Measurements from ENCODE around the gene IL4. TPM values are rescaled to one million over a fixed set of nuclear protein-coding genes. Genes with fewer than 3 reads are reported as not detected.

The IL4 gene
- total and polyA plus RNA-seq, 11 donors: not detected

DNA sequence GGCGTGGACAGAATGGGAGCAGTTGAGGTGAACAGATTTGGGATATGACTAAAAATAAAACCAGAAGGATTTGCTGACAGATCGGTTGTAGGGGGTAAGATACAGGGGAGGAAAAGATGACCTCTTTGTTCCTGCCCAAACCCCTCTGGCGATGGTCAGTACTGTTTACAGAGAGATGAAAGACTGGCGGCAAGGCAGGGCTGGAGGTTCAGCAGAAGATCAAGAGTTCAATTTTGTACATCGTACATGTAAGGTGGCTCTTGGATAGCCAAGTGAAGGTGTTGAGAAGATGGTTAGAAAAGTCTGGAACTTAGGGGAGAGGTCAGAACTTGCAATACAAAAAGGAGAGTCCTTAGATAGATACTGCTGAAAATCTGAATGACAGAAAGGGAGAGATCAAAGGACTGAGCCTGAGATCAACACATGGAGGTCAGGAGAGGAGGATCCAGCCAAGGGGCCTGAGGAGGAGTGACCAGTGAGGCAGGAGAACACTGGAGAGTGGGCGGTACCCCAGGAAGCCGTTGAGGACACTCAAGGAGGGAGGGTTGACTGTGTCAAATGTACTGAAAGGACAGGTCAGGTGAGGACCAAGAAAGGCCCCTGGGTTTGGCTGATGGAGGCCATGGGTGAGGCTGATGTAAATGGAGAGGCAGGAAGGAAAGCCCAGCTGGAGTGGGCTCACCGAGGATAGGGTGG is 7.1 kb downstream of the IL4 start:
- DNase-seq (no peak), ATAC-seq (no peak)
- H3K36me3 ChIP-seq: no peaks in the 10 kb centered on the region
- H3K4me3 ChIP-seq: no peak overlapping the region
- H3K4me1 ChIP-seq: peaks cover 0 to 4% (median 0%) of the 10 kb centered on the region in 12 donors
- no peaks in the 10 kb centered on the region for H3K9me3 ChIP-seq
- H3K27me3 ChIP-seq: no peaks in the 10 kb centered on the region
- intact Hi-C loops (cut with DNase I): no loop called here
- TF ChIP-seq, protein P1, sequence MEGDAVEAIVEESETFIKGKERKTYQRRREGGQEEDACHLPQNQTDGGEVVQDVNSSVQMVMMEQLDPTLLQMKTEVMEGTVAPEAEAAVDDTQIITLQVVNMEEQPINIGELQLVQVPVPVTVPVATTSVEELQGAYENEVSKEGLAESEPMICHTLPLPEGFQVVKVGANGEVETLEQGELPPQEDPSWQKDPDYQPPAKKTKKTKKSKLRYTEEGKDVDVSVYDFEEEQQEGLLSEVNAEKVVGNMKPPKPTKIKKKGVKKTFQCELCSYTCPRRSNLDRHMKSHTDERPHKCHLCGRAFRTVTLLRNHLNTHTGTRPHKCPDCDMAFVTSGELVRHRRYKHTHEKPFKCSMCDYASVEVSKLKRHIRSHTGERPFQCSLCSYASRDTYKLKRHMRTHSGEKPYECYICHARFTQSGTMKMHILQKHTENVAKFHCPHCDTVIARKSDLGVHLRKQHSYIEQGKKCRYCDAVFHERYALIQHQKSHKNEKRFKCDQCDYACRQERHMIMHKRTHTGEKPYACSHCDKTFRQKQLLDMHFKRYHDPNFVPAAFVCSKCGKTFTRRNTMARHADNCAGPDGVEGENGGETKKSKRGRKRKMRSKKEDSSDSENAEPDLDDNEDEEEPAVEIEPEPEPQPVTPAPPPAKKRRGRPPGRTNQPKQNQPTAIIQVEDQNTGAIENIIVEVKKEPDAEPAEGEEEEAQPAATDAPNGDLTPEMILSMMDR (IDR thresholded peaks at IDR 0.05): no peak
- no peak for TF ChIP-seq POLR2A (IDR thresholded peaks at IDR 0.05)
- no peak overlapping the region for H3K27ac ChIP-seq
- 84 to 95% (median 88%) methylated on average over 7 to 8 of the region's 8 CpGs for WGBS, 4 donors

DNA sequence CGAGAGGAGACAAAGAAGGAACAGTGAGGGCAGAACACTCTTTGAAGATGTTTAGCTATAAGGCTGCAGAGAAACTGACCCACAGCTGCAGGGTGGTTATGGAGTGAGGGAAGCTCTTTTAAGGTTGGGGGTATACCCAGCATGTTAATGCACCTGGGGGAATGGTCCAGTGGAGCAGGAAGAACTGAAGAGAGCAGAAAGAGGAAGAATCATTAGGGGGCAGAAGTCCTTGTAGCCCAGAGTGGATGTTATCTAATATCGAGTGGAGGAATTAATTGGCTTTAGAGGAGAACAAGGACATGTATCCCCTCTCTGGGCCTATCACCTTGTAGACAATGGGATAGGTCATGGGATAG is 7.7 kb downstream of the IL4 start:
- Histone ChIP-seq H3K4me3 (no peak overlapping the region), H3K27me3 (no peaks in the 10 kb centered on the region), H3K4me1 (peaks cover 0 to 4% (median 0%) of the 10 kb centered on the region in 12 donors), H3K9me3 (no peaks in the 10 kb centered on the region), H3K36me3 (no peaks in the 10 kb centered on the region), H3K27ac (no peak overlapping the region)
- no peak for DNase-seq
- 82 to 90% (median 84%) methylated on average over 2 of the region's 2 CpGs for WGBS, 4 donors
- ATAC-seq: no peak
- TF ChIP-seq POLR2A (IDR thresholded peaks at IDR 0.05): no peak
- TF ChIP-seq, protein P1 (IDR thresholded peaks at IDR 0.05): no peak
- intact Hi-C loops (cut with DNase I): no loop called here

DNA sequence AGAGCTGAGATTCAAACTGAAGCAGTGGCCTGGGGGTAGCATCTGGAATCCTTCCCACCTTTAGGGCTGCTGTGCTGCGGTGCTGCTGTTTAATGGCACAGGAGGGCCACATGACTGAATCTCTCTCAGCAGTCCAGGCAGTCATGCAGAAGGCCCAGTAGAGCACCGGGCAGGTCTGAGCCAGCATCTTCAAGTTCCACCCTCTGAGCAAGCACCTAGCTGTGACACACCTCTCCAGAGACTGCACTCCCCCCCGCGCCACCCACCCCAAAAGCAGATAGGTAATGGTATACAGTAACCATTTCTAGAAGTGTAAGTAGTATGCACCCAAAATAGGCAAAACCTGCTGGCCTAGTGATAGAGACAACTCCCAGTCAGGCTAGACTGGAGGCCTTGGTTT is 8.2 kb downstream of the IL4 start:
- intact Hi-C loops (cut with DNase I): no loop called here
- H3K36me3 ChIP-seq: no peaks in the 10 kb centered on the region
- H3K27me3 ChIP-seq: no peaks in the 10 kb centered on the region
- H3K4me1 ChIP-seq: peaks cover 0 to 4% (median 0%) of the 10 kb centered on the region in 12 donors
- H3K4me3 ChIP-seq: no peak overlapping the region
- TF ChIP-seq, protein P1 (IDR thresholded peaks at IDR 0.05): no peak
- H3K27ac ChIP-seq: no peak overlapping the region
- no peak for ATAC-seq
- no peaks in the 10 kb centered on the region for H3K9me3 ChIP-seq
- no peak for DNase-seq
- WGBS, 4 donors: 80 to 100% (median 97%) methylated on average over 4 of the region's 4 CpGs

DNA sequence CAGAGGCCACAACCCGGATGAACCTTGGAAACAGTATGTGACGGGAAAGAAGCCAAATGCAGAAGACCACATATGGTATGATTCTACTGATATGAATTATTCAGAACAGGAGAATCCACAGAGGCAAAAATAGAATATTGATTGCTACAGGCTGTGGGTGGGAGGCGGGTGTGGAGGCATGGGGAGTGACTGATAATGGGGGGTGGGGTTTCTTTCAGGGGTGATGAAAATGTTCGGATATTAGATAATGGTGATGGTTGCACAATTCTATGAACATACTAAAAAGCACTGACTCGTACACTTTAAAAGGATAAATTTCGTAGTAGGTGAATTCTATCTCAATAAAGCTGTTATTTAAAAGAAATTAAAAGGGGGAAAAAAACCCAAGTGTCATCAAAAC is 10.7 kb downstream of the IL4 start:
- H3K36me3 ChIP-seq: peaks cover 0 to 5% (median 0%) of the 10 kb centered on the region in 9 donors
- TF ChIP-seq, protein P1 (IDR thresholded peaks at IDR 0.05): no peak
- no peak for TF ChIP-seq POLR2A (IDR thresholded peaks at IDR 0.05)
- no peak overlapping the region for H3K27ac ChIP-seq
- WGBS, 4 donors: 89 to 93% (median 92%) methylated on average over 6 of the region's 6 CpGs
- H3K27me3 ChIP-seq: no peaks in the 10 kb centered on the region
- intact Hi-C loops (cut with DNase I): no loop called here
- DNase-seq: no peak
- no peaks in the 10 kb centered on the region for H3K9me3 ChIP-seq
- no peak for ATAC-seq
- no peak overlapping the region for H3K4me3 ChIP-seq
- H3K4me1 ChIP-seq: peaks cover 0 to 14% (median 0%) of the 10 kb centered on the region in 12 donors
